ENCODE results near the gene CEP112. TPM values are rescaled to one million over a fixed set of nuclear protein-coding genes. Genes with fewer than 3 reads are reported as not detected.

The CEP112 gene
- total and polyA plus RNA-seq, 3 donors from 2014 or later, result 50.2 to 107 (median 78.8) TPM

DNA sequence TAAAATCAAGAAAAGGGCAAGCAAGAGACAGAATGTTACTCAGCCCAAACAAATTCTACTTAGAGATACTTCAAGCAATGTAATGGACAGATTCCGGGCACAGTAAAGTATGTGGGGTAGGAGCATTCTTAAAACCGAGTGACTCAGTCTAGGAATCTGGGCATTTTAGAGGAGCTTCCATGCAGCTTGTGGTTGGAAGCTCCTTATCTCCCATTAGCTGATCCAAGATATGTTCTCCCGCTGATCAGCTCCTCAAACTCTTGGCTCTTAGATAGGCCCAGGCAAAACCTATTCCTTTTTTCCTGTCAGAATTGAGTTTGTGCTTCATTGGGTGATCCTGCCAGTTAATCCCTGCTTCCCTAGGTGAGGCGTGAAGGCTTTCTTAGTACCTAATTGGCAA, 303.3 kb downstream of the CEP112 start:
- Histone ChIP-seq H3K36me3 (ENCODE audit: low read depth, missing control alignments) (no peaks in the 10 kb centered on the region), H3K9me3 (no peaks in the 10 kb centered on the region), H3K27ac (no peak overlapping the region), H3K27me3 (no peaks in the 10 kb centered on the region), H3K4me3 (no peak overlapping the region), H3K4me1 (no peaks in the 10 kb centered on the region)
- TF ChIP-seq, protein P1, sequence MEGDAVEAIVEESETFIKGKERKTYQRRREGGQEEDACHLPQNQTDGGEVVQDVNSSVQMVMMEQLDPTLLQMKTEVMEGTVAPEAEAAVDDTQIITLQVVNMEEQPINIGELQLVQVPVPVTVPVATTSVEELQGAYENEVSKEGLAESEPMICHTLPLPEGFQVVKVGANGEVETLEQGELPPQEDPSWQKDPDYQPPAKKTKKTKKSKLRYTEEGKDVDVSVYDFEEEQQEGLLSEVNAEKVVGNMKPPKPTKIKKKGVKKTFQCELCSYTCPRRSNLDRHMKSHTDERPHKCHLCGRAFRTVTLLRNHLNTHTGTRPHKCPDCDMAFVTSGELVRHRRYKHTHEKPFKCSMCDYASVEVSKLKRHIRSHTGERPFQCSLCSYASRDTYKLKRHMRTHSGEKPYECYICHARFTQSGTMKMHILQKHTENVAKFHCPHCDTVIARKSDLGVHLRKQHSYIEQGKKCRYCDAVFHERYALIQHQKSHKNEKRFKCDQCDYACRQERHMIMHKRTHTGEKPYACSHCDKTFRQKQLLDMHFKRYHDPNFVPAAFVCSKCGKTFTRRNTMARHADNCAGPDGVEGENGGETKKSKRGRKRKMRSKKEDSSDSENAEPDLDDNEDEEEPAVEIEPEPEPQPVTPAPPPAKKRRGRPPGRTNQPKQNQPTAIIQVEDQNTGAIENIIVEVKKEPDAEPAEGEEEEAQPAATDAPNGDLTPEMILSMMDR (IDR thresholded peaks at IDR 0.05), result no peak
- TF ChIP-seq POLR2A (IDR thresholded peaks at IDR 0.05), result no peak
- no peak for DNase-seq
- WGBS, 2 donors, result 86 to 87% methylated on average over 4 of the region's 4 CpGs
- intact Hi-C loops (cut with DNase I; ENCODE audit: low total_unique reads), result no loop called here

DNA sequence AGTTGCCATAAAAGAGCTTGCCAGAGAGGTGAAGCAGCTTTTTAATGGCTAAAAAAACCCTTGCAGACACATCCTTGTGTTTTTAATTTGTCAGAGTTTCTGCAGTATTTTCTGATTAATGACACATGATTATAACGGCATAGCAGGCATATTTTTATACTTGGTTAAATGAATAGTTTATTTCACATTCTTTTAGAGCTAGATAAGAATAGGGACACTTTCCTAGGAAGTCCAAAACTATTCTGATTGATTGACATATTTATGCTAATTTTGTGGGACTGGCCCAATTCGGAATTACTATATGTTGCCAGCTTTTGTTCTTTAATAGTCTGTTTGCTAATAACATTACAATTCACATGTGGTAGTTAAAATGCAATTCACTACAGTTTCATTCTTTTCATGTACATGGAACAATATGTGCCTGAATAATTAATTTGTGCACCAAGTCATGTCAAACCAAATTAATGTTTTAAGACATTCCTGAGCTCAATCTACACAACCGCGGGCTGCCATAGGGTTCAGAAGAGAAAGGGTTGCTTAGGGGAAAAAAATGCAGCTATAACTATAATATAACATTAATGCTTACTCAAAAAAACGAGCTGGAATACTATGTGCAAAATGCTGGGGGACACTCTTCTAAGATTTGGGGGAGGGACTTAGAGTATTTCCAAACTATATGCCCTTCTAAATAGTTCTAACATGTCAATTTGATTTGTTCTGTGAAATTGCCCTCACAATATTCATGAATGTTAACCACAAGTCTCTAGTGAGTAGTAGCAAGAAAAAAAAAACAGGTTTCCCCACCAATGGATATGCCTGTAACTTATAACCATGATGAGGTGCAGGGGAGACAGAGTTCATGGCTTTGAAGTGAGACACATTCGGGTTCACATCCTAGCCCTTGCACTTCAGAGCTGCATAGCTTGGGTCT, 305.4 kb downstream of the CEP112 start:
- H3K4me1 ChIP-seq, result no peaks in the 10 kb centered on the region
- no peak overlapping the region for H3K27ac ChIP-seq
- H3K4me3 ChIP-seq, result no peak overlapping the region
- no peaks in the 10 kb centered on the region for H3K9me3 ChIP-seq
- H3K36me3 ChIP-seq (ENCODE audit: low read depth, missing control alignments), result no peaks in the 10 kb centered on the region
- no peaks in the 10 kb centered on the region for H3K27me3 ChIP-seq
- DNase-seq, result no peak
- intact Hi-C loops (cut with DNase I; ENCODE audit: low total_unique reads), result no loop called here
- no peak for TF ChIP-seq POLR2A (IDR thresholded peaks at IDR 0.05)
- TF ChIP-seq, protein P1 (IDR thresholded peaks at IDR 0.05), result no peak
- WGBS, 2 donors, result 57 to 66% methylated on average over 6 of the region's 6 CpGs

DNA sequence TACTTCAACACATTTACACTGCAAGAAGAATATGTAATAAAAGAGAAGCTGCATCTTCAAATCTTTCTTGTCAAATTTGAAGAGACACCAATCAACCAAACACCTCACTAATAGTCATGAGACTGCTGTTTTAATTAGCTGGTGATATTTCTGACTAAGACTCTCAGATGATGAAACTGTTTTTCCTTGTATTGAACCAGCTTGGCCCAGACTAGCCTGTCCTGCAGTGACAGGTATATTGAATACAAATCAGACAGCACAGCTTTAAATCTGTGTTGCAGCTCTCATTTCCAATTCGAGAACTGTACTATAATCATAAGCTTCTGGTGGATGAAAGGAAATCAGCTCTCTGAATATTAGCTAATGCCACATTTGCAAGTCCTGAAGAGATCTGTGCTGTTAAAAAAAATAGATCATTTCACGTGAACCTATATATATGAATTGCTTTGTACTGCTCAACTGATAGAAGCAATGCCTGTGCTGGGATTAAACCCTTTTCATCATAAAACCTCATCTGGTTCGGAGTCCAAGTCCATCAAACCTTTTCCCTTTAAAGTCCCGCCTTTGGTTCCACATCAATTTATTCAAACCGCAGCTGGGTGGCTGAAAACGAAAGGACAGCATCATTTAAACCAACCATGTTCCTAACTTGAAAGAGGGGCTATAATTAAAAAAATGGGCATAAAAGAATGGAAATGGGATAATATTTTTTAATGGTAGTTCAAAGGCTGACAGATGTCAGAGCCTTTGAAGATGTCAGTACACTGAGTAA, 306.2 kb downstream of the CEP112 start:
- intact Hi-C loops (cut with DNase I; ENCODE audit: low total_unique reads), result no loop called here
- no peak for DNase-seq
- no peak overlapping the region for H3K4me3 ChIP-seq

DNA sequence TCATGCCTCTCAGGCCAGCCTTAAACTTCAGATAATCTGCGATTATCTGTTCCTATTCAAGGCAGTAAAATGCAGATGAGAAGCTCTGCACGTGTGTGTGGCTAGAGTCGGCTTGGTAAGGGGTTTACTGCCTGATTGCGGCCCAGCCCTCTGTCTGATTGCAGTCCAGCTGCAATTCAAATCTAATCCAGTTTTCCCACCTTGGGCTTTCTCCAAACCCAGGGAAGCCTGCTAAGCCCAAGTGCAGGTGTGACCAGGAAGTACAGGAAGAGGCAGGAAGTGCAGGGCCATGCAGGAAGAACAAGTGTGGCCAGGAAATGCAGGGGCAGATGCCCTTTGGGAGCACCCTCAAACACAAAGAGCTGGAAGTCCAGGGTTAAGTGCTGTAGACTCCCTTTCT, 314.9 kb downstream of the CEP112 start:
- WGBS, 2 donors, result 72 to 86% methylated on average over 4 of the region's 4 CpGs
- intact Hi-C loops (cut with DNase I; ENCODE audit: low total_unique reads), result no loop called here
- TF ChIP-seq, protein P1 (IDR thresholded peaks at IDR 0.05), result no peak
- TF ChIP-seq POLR2A (IDR thresholded peaks at IDR 0.05), result no peak
- Histone ChIP-seq H3K4me1 (no peaks in the 10 kb centered on the region), H3K27me3 (no peaks in the 10 kb centered on the region), H3K4me3 (no peak overlapping the region), H3K27ac (no peak overlapping the region), H3K36me3 (ENCODE audit: low read depth, missing control alignments) (no peaks in the 10 kb centered on the region), H3K9me3 (no peaks in the 10 kb centered on the region)
- DNase-seq, result no peak

More for the DNA sequence above, 306.2 kb downstream of the CEP112 start:
- TF ChIP-seq, protein P1 (IDR thresholded peaks at IDR 0.05), result no peak
- Histone ChIP-seq H3K27ac (no peak overlapping the region), H3K9me3 (no peaks in the 10 kb centered on the region), H3K36me3 (ENCODE audit: low read depth, missing control alignments) (no peaks in the 10 kb centered on the region), H3K4me1 (no peaks in the 10 kb centered on the region), H3K27me3 (no peaks in the 10 kb centered on the region)
- WGBS, 2 donors, result 88 to 90% methylated on average over 6 of the region's 6 CpGs

All from testis (tissue), 3 donors.